ENCODE data around the gene CT45A1.
"Not testable (repeated sequence)": the region's sequence is repeated elsewhere in the genome, so short reads cannot be mapped to it uniquely, and the experiment has no call there.

The CT45A1 gene

GRCh38 chrX:135713183-135713689, at the start of gene CT45A1:
Gene CT45A1, plus strand, starts transcription at chrX:135713639. Its CDS starts 5,302 bp downstream, at chrX:135718941.
- not testable (repeated sequence) for DNase-seq (ENCODE audit: low spot score)

- not testable (repeated sequence) for DNase-seq (ENCODE audit: low spot score)
Observed at GRCh38 chrX:135672979-135673378, 40.5 kb upstream of the CT45A1 start.

- DNase-seq (ENCODE audit: low spot score): no peak
Observed at GRCh38 chrX:135688137-135688536, 25.3 kb upstream of the CT45A1 start.

GRCh38 chrX:135695471-135695870, 18.0 kb upstream of the CT45A1 start:
- DNase-seq (ENCODE audit: low spot score): no peak

GRCh38 chrX:135697601-135698000, 15.8 kb upstream of the CT45A1 start:
- DNase-seq (ENCODE audit: low spot score): no peak

GRCh38 chrX:135698924-135699323, 14.5 kb upstream of the CT45A1 start:
- no peak for DNase-seq (ENCODE audit: low spot score)

- peak; percentile 0 for DNase-seq (ENCODE audit: low spot score)
Observed at GRCh38 chrX:135707880-135708279, 5.6 kb upstream of the CT45A1 start.

- no peak for DNase-seq (ENCODE audit: low spot score)
Observed at GRCh38 chrX:135713795-135714194, 356 bp downstream of the CT45A1 start.

GRCh38 chrX:135734666-135735065, 21.2 kb downstream of the CT45A1 start:
- DNase-seq (ENCODE audit: low spot score): not testable (repeated sequence)

GRCh38 chrX:135737366-135738071, 24.1 kb downstream of the CT45A1 start:
- no peak for DNase-seq (ENCODE audit: low spot score)

GRCh38 chrX:135740681-135741149, 27.3 kb downstream of the CT45A1 start:
- peak; percentile 5 for DNase-seq (ENCODE audit: low spot score)

- no peak for DNase-seq (ENCODE audit: low spot score)
Observed at GRCh38 chrX:135741192-135741715, 27.8 kb downstream of the CT45A1 start.

- not testable (repeated sequence) for DNase-seq (ENCODE audit: low spot score)
Observed at GRCh38 chrX:135744739-135745138, 31.3 kb downstream of the CT45A1 start.

- not testable (repeated sequence) for DNase-seq (ENCODE audit: low spot score)
Observed at GRCh38 chrX:135768091-135768490, 54.7 kb downstream of the CT45A1 start, which contains the start of gene CT45A3. Gene CT45A3, minus strand, starts transcription at chrX:135768191. Its CDS starts 3,747 bp downstream, at chrX:135764444.

Data from CD4-positive, alpha-beta T cell treated with Interleukin-15 for 4 hours (primary cell).